Osteocyte (in vitro differentiated cells): Measurements from ENCODE around the gene BACH2. TPM values are rescaled to one million over a fixed set of nuclear protein-coding genes. Genes with fewer than 3 reads are reported as not detected.
"Not testable (repeated sequence)": the region's sequence is repeated elsewhere in the genome, so short reads cannot be mapped to it uniquely, and the experiment has no call there.

Experiments used
- DNase-seq: peaks from one replicate; pipeline ENCODE4 v3.0.0; 2021; ENCODE audit warnings: mixed read lengths; ENCODE audit not compliant: unreplicated experiment; ENCODE audit errors: extremely low spot score
- H3K27ac Mint-ChIP-seq: one replicate; pipeline ENCODE4 v1.8.0; 2021; ENCODE audit warnings: mild to moderate bottlenecking, mixed read lengths; ENCODE audit not compliant: unreplicated experiment
- H3K27me3 Mint-ChIP-seq: one replicate; pipeline ENCODE4 v1.8.0; 2021; ENCODE audit warnings: mixed read lengths; ENCODE audit not compliant: unreplicated experiment
- H3K36me3 Mint-ChIP-seq: one replicate; pipeline ENCODE4 v1.8.0; 2021; ENCODE audit warnings: mixed read lengths; ENCODE audit not compliant: unreplicated experiment
- H3K4me1 Mint-ChIP-seq: one replicate; pipeline ENCODE4 v1.8.0; 2021; ENCODE audit warnings: mixed read lengths; ENCODE audit not compliant: unreplicated experiment
- H3K4me3 Mint-ChIP-seq: one replicate; pipeline ENCODE4 v1.8.0; 2021; ENCODE audit warnings: mild to moderate bottlenecking, moderate library complexity, mixed read lengths; ENCODE audit not compliant: unreplicated experiment
- H3K9me3 Mint-ChIP-seq: one replicate; pipeline ENCODE4 v1.8.0; 2021; ENCODE audit warnings: mixed read lengths; ENCODE audit not compliant: unreplicated experiment
- CTCF ChIP-seq: fragments of 200-600 bp; sonication (generic); IDR thresholded peaks from 2 replicates; pipeline ENCODE4 v1.5.0; 2021; ENCODE audit warnings: antibody characterized with exemption, mild to moderate bottlenecking, moderate library complexity
- total RNA-seq: library from RNA; stranded (reverse); gene quantifications from 2 replicates; pipeline ENCODE4 v1.2.1, GENCODE V29; 2021

Gene BACH2
- total RNA-seq, 1 donor from 2014 or later = 1.6 TPM

DNA sequence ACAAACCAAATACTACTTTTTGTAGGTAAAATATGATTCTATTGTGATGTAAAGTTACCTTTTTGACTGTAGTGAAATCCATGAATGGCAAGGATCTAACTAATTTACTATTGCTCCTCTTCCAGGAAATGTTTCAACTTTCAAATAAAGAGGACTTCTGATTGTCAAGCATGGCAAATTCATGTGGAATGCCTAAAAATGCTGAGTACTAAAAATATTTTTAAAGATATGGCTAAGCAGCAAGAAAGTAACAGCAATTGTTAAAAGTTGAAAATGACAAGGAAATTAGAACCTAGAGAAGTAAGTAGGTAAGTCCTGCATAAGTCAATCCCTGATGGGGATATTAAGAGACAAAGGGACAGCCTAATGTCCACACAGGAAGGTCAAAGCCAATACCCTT, 126.0 kb downstream of the BACH2 start:
- Mint-ChIP-seq H3K4me1 (peaks cover 2% of the 10 kb centered on the region), H3K36me3 (no peaks in the 10 kb centered on the region), H3K27ac (no peak overlapping the region)

GRCh38 chr6:90169374-90169773, 127.3 kb downstream of the BACH2 start:
- no peak overlapping the region for H3K27ac Mint-ChIP-seq
- no peaks in the 10 kb centered on the region for H3K36me3 Mint-ChIP-seq
- H3K4me1 Mint-ChIP-seq = peaks cover 2% of the 10 kb centered on the region
- H3K27me3 Mint-ChIP-seq = peaks cover 37% of the 10 kb centered on the region
- no peak for TF ChIP-seq CTCF
- H3K9me3 Mint-ChIP-seq = no peaks in the 10 kb centered on the region
- no peak for DNase-seq
- H3K4me3 Mint-ChIP-seq = no peak overlapping the region

More for the DNA sequence above, 126.0 kb downstream of the BACH2 start:
- no peak for DNase-seq
- no peaks in the 10 kb centered on the region for H3K9me3 Mint-ChIP-seq
- TF ChIP-seq CTCF = no peak
- no peak overlapping the region for H3K4me3 Mint-ChIP-seq
- peaks cover 46% of the 10 kb centered on the region for H3K27me3 Mint-ChIP-seq

DNA sequence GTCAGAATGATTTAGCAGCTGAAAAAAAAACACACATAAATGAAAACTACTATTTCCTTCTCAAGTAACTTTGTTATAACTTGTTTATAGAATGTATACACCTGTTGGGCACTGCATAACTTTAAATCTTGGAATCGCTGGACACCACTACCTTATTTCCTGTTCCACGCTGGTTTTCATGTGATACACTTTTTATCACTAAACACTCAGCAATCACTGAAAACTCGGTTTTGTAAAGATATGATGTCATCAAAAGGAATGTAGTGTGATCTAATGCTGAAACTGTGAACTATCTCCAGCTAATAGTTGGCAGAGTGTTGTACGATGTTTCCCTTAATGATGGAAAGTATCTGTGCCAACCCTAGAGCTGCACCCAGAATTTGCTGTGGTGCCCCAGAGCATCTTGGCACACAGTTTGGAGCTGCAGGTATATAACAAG, 127.9 kb downstream of the BACH2 start:
- Mint-ChIP-seq H3K9me3 (no peaks in the 10 kb centered on the region), H3K36me3 (no peaks in the 10 kb centered on the region), H3K27me3 (peaks cover 39% of the 10 kb centered on the region), H3K4me3 (no peak overlapping the region), H3K4me1 (peaks cover 2% of the 10 kb centered on the region), H3K27ac (no peak overlapping the region)
- DNase-seq = no peak
- no peak for TF ChIP-seq CTCF

DNA sequence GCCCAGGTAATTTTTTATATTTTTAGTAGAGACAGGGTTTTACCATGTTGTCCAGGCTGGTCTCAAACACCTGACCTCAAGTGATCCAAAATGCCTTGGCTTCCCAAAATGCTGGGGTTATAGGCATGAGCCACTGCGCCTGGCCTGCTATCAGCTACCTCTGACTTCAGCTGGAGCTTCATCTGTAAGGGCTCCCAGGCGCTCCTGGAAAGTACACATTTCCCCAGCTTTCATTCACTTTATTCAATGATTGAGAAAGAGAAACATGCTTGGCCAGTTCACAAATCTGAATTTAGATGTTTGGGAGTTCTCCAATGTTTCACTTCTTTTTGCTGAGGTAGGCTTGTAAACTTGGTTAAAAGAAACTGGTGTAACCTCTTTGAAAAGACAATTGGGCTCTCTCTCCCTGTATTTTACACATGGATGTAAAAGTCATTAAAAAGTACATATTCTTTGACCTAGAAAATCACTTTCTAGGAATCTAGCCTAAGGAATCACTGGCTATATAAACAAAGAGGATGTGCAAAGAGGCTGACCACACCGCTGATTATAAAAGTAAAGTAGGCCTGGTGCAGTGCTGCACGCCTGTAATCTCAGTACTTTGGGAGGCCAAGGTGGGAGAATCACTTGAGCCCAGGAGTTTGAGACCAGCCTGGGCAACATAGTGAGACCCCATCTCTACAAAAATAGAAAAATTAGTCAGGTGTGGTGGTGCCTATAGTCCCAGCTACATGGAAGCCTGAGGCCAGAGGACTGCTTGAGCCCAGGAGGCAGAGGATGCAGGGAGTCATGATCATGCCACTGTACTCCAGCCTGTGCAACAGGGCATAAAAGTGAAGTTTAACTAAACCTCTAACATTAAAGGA, 128.9 kb downstream of the BACH2 start:
- Mint-ChIP-seq H3K4me3 (no peak overlapping the region), H3K27ac (no peak overlapping the region), H3K36me3 (no peaks in the 10 kb centered on the region), H3K4me1 (peaks cover 2% of the 10 kb centered on the region), H3K9me3 (no peaks in the 10 kb centered on the region), H3K27me3 (peaks cover 31% of the 10 kb centered on the region)
- TF ChIP-seq CTCF = no peak
- no peak for DNase-seq

- H3K27ac Mint-ChIP-seq, H3K36me3 Mint-ChIP-seq, H3K4me1 Mint-ChIP-seq, DNase-seq, H3K9me3 Mint-ChIP-seq, H3K4me3 Mint-ChIP-seq: not testable (repeated sequence)
- peaks cover 24% of the 10 kb centered on the region for H3K27me3 Mint-ChIP-seq
Observed at GRCh38 chr6:90166155-90166924, 130.3 kb downstream of the BACH2 start.
